GM20000 (cell line): Measurements from ENCODE around the gene CAMKMT.

Source experiments
- DNase-seq: peaks from one replicate; pipeline ENCODE4 v3.0.0; 2012; ENCODE audit warnings: low spot score
- CTCF ChIP-seq: IDR thresholded peaks from 2 replicates; pipeline ENCODE4 v1.5.1; 2012; ENCODE audit warnings: mild to moderate bottlenecking, control low read depth; ENCODE audit errors: extremely low read depth, missing control alignments

Gene CAMKMT

GRCh38 chr2:44524347-44524926 lies 162.7 kb downstream of the CAMKMT start:
- TF ChIP-seq CTCF = no peak
- DNase-seq = no peak

- TF ChIP-seq CTCF = no peak
- no peak for DNase-seq
These were observed 164.6 kb downstream of the CAMKMT start for GRCh38 chr2:44526352-44526751.

GRCh38 chr2:44528595-44528994 lies 166.8 kb downstream of the CAMKMT start:
- no peak for TF ChIP-seq CTCF
- DNase-seq = no peak

- no peak for TF ChIP-seq CTCF
- DNase-seq = no peak
These were observed 167.7 kb downstream of the CAMKMT start for GRCh38 chr2:44529448-44529847.

- no peak for TF ChIP-seq CTCF
- DNase-seq = no peak
These were observed 169.5 kb downstream of the CAMKMT start for GRCh38 chr2:44531289-44531688.

GRCh38 chr2:44532031-44532430 lies 170.3 kb downstream of the CAMKMT start:
- DNase-seq = no peak
- no peak for TF ChIP-seq CTCF

GRCh38 chr2:44533508-44533907 lies 171.8 kb downstream of the CAMKMT start:
- no peak for DNase-seq
- TF ChIP-seq CTCF = no peak
